Stimulated activated CD4-positive, alpha-beta T cell treated with anti-CD3 and anti-CD28 coated beads, Interleukin-12 subunit alpha, Interleukin-12 subunit beta, amount 100 ng/mL, for 48 hours (primary cell): ENCODE results near the gene SLC37A4.
"Not testable (repeated sequence)": the region's sequence is repeated elsewhere in the genome, so short reads cannot be mapped to it uniquely, and the experiment has no call there.

Experiments
- DNase-seq, 3 donors: peaks; one replicate each; pipeline ENCODE4 v3.0.0-alpha.2; 2020; ENCODE audit warnings: low read depth in 2 of 3, low spot score in 1 of 3

The SLC37A4 gene

GRCh38 chr11:119018074-119018938 is 12.4 kb downstream of the SLC37A4 start, which contains the start of the genes RPS25 and TRAPPC4:
Gene RPS25, minus strand, starts transcription at chr11:119018343. Its CDS starts 59 bp downstream, at chr11:119018284.
Gene TRAPPC4, plus strand, starts transcription at chr11:119018766. Its CDS starts 30 bp downstream, at chr11:119018796.
- DNase-seq, result peak; percentile 85 to 92 (median 92)

- not testable (repeated sequence) for DNase-seq
These were observed 13.3 kb downstream of the SLC37A4 start for GRCh38 chr11:119017377-119017776.

GRCh38 chr11:119016216-119017009 is 14.3 kb downstream of the SLC37A4 start:
- DNase-seq, result no peak

- no peak for DNase-seq
These were observed 15.5 kb downstream of the SLC37A4 start for GRCh38 chr11:119015054-119015611.

- DNase-seq, result no peak
These were observed 16.3 kb downstream of the SLC37A4 start for GRCh38 chr11:119014209-119014924.

- DNase-seq, result no peak
These were observed 18.0 kb downstream of the SLC37A4 start for GRCh38 chr11:119012629-119013170.

- no peak for DNase-seq
These were observed 19.1 kb downstream of the SLC37A4 start for GRCh38 chr11:119011476-119012053.

GRCh38 chr11:119006656-119007055 is 24.0 kb downstream of the SLC37A4 start:
- DNase-seq, result no peak

- no peak for DNase-seq
These were observed 29.8 kb downstream of the SLC37A4 start for GRCh38 chr11:119000906-119001305.

- no peak for DNase-seq
These were observed 31.9 kb downstream of the SLC37A4 start for GRCh38 chr11:118998822-118999221.

GRCh38 chr11:118998388-118998717 is 32.3 kb downstream of the SLC37A4 start:
- DNase-seq, result no peak

- DNase-seq, result peak; percentile 94 to 95 (median 94)
These were observed 32.9 kb downstream of the SLC37A4 start, which contains the start of gene CENATAC for GRCh38 chr11:118997627-118998387. Gene CENATAC, plus strand, starts transcription at chr11:118998138. Its CDS starts 60 bp downstream, at chr11:118998198.

- DNase-seq, result peak in 2 of 3 donors; percentile 32 to 35
These were observed 33.6 kb downstream of the SLC37A4 start for GRCh38 chr11:118996926-118997626.

GRCh38 chr11:118991486-118992038 is 39.1 kb downstream of the SLC37A4 start:
- not testable (repeated sequence) for DNase-seq

GRCh38 chr11:118988280-118988679 is 42.4 kb downstream of the SLC37A4 start:
- DNase-seq, result no peak

- DNase-seq, result no peak
These were observed 45.9 kb downstream of the SLC37A4 start for GRCh38 chr11:118984825-118985224.

- not testable (repeated sequence) for DNase-seq
These were observed 46.3 kb downstream of the SLC37A4 start for GRCh38 chr11:118984337-118984736.

- DNase-seq, result no peak
These were observed 50.3 kb downstream of the SLC37A4 start for GRCh38 chr11:118980191-118980881.
